Measurements from ENCODE around the gene SLC6A6.

Gene SLC6A6

DNA sequence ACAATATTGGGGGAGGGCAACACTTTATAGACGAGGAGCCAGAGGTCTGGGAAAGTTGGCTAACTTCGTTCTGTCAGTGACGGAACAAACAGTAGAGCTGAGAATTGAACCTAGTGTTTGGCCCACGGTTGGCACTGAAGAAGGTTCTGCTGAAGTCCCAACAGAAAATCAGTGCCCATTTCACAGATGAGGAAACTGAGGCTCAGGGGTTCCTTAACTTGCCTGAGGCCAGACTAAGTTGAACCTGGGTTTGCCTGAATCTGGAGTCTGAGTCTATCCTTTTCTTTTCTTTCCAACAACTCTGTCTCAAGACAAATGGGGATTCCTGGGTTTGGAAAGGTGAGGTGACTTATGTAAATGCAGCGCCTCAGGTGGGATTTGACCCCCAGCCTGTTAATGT, 55.1 kb downstream of the SLC6A6 start:
- no peak for DNase-seq

DNA sequence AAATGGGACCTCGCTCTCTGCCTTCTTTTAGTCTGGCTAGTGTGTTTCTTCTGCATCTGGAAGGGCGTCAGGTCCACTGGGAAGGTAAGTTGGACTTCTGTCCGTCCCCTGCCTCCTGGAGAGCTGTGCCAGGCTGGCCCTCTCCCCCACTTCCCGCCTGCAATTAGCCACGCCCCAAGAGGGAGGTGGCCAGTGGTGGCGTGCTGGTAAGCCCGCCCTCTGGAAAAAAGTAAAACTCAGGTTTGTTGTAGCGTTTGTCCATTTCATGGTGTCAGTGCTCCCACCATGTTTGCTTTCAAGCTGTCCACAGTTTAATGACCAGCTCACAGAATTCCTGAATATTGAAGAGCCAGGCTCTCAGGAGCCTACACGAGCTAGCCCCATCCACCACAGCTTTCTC, 55.6 kb downstream of the SLC6A6 start:
- no peak for DNase-seq

DNA sequence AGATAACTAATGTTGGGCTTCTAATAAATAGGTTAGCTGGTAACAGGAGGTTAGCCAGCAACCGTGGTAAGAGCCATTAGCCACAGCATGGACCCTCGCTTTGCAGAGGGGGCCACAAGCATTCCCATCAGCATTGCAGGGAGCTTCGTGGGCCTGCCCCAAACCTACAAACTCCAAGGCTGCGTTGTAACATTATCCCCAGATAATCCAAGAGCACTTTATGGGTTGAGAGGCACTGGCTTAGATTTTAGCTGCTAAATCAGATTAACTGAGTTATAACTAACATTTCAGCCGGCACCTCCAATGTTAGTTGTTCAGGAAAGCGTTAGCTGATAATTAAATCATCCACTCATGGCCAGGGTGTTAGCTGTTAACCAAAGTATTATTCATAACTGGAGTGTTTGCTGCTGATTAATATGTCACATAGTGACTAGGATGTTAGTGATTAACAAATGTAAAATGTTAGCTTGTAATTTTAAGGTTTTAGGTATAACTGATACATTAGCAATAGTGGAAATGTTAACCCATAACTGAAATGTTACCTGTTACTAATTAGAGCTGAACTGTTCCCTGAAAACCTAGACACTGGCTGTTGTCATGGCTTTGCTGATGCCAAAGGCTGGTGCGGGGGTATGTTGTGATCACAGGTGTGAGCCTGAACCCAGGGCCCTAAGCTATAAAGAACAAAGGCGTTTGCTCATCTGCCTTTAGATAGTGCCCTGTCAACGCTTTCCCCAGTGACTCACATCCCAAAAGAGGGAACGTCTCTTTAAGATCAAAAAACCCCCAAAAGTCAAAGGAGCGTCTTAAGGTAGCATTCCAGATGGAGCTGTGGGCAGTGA, 56.2 kb downstream of the SLC6A6 start:
- DNase-seq, result no peak

DNA sequence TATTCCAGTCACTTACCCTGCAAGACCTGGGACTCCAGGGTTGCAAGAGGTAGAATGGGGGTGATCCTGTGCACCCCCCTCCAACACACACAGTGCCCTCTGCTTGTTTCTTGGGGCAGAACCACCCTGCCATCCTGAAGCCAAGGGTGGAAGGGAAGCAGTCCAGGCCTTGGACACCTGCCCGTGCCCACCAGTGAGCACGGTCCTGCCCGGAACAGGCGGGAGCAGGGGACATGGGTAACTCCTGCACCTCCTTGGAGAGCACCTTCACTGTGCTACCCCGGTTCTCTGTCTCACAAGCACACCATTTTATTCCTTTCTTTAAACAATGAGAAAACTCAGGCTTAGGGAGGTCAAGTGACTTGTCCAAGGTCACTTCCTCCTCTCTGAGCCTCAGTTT, 57.0 kb downstream of the SLC6A6 start:
- DNase-seq, result no peak

DNA sequence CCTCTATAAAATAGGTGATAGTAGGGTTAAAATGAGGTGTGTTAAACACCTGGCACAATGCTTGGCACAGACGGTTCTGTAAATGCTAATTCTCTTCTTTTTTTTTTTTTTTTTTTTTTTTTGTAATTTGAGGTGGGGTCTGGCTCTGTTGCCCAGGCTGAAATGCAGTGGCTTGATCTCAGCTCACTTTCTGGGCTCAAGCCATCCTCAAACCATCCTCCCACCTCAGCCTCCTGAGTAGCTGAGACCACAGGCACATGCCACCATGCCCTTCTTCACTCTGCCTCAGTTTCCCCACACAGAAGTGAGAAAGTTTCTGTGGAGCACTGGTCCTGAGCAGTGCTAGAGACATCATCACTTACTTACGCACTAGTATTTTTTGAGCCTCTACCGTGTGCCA, 57.4 kb downstream of the SLC6A6 start:
- DNase-seq, result no peak

DNA sequence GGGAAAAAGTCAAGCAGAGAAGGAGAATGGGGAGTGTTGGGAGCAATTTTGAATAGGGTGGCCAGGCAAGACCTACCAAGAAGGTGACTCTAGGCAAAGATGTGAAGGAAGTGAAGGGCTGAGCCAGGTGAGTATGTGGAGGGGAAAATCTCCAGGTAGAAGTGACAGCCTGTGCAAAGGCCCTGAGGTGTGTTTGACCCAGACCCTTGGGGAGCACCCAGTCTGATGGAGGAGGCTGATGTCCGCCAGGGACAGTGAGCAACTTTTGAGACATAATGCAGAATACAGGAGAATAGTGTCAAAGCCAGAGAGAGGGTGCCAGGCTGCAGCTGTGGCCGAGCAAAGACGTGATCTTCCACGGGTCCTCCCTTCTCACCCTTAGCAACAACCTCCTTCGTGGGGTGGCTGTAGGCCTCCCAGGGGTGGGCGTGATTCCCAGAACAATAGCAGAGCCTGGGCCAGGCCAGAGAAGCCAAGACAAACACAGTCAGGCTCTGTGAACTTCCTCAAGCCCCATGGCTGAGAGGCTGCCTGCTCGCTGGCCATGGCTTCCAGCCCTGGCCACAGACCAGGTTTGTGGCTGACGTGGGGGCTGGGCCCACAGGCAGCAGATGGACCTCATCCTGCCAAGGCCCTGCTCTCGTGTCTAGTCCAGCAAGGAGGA, 58.1 kb downstream of the SLC6A6 start:
- no peak for DNase-seq

DNA sequence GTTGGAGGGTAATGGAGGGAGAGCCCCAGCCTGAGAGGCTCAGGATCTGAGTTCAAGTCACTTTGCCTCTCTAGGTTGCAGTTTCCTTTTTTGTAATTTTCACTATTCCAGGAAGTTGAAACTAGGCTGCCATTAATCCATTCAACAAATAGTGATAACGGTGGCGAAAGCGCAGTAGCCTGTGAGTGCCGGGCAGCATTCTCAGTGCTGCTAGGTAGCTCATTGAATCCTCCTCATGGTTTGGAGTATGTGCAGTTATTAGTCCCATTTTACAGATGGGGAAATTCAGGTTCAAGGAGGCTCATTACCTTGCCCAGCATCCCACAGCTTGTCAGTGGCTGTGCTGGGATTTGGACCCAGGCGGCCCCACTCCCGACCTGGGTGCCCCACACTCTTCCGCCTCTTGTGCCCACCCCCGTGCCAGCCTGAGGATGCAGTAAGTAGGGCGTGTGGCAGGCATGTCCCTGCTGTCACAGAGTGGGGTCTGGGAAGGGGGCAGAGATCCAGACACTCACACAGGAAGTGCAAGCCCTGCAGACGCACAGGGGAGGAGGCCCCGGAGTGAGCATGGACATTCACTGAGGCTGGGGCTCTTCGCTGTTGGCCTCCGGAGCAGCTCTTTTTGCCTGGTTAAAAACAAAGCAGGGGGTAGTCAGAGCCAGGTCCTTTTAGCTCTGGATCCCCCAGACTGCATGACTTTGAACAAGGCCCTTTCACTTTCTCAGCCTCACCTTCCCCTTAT, 58.8 kb downstream of the SLC6A6 start:
- no peak for DNase-seq

DNA sequence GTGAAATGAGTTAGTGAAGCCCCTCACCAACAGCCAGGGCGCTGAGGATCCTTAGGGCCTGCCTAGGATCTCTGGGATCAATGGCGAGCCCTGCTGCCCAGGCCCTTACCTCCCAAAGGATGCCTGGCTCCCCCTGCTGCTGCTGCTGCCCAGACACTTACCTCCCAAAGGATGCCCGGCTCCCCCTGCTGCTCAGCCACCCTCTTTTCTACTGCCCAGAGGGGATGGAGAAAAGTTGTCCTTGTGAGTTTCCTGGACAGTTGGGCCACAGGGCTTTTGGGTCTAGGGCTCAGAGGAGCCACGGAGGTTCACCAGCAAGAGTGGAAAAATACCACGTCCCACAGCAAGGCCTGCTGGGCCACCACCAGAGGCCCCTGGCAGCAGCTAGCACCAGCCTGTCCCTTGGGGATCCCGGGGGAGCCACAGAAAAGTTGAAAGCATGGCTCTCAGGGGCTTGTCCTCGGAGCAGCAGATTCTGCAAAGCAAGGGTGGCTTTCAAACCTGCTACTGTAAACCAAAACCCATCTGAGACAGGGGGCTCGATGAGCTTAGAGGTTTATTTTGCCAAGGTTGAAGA, 59.4 kb downstream of the SLC6A6 start:
- DNase-seq, result peak; percentile 11

DNA sequence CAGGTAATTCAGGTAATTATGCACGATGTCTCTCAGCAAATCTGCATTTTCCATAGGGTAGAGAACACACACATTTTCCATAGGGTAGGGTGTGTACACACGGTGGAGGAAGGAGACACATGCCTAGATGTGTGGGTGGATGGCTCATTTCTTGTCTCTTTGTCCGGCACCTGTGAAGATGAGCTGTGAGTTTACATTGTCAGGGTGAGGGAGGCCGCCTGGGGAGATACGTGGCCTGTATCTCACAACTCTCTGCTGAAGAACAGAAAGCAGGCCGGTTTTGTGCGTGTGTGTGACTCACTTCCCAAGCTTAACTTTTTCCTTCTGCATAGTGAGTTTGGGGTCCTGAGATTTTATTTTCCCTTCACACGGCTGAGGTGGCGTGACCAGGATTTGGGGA, 60.3 kb downstream of the SLC6A6 start:
- no peak for DNase-seq

DNA sequence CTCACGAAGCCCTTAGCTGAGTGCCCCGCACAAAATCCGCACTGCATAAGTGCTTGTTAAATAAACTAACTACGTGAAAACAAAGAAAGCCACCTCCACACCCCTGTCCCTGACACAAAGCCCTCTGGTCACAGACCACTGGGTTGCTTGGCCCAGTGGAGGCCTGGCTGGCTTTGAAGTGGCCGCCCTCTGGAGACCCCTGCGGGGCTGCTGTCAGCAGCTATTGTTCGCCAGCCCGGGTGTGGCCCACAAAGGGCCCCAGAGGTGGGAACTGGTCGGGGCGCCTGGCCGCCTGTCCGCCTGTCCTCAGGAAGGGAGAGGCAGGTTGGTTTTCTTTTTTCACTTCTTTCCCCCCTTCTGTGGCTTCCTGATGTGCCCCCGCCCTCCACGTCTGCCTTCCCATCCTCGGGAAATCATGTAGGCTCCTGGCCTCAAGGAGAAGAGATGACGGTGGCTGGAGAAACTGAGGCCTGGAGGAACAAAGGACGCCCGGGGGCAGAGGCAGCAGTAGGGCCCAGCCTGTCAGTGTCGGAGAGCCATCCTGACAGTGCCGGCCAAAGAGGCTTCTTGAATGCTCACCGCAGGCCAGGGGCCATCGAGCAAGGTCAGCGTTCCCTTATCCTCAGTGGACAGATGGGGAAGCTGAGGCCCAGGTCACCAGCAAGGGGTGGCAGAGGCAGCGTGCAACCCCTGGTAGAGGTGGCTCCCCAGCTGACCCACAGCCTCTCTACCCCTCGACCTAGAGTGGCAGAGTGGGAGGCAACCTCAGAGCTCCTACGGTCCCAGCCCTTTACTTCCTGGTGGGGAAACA, 61.1 kb downstream of the SLC6A6 start:
- DNase-seq, result peak; percentile 14

DNA sequence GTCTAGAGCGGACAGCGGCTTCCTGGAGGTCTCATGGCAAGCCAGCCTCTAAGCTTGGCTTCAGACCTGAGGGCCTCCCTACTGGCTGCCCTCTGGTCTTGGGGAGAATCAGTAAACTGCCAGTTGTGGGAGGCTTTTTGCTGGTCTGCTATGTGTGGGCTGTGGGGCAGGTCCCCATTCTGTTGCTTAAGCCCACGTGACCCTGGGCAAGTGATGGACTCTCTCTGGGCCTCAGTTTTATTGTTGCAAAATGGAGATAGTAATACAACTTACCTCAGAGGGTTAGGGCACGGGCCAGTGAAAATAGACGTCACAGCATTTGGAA, 61.7 kb downstream of the SLC6A6 start:
- no peak for DNase-seq

DNA sequence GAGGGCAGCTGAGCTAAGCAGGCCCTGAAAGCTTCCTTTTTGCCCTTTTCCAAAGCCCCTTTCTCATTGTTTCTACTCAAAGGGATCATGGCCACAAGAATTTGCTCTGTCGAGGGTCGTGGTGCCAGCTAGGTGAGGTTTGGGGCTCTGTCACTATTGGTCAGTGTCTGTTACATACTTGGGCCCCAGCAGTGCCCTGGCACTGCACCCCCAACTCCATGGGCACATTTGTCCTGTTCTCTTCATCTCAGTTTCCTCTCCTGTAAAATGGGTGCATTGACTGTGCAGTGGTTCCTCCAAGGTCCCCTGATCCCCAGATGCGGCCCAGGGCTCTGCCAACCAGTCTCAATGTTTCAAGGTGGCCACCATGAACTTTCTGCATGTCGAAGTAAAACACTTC, 62.1 kb downstream of the SLC6A6 start:
- no peak for DNase-seq

DNA sequence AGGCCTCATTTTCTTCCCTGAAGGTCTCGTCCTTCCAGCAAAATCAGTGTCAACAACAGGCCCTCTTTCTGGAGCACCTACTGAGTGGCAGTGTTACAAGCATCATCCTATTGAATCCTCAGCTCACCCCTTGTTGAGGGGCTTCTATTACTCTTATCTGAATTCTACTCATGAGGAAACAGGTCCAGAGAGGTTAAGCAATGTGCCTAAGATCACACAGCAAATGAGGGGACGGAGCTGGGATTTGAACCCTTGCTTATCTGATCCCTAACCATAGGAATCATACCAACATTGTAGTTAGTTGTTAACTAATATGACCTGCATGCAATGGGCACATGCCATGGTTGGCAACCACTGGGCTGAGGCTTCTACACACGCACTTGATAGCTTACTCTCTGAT, 63.0 kb downstream of the SLC6A6 start:
- no peak for DNase-seq

DNA sequence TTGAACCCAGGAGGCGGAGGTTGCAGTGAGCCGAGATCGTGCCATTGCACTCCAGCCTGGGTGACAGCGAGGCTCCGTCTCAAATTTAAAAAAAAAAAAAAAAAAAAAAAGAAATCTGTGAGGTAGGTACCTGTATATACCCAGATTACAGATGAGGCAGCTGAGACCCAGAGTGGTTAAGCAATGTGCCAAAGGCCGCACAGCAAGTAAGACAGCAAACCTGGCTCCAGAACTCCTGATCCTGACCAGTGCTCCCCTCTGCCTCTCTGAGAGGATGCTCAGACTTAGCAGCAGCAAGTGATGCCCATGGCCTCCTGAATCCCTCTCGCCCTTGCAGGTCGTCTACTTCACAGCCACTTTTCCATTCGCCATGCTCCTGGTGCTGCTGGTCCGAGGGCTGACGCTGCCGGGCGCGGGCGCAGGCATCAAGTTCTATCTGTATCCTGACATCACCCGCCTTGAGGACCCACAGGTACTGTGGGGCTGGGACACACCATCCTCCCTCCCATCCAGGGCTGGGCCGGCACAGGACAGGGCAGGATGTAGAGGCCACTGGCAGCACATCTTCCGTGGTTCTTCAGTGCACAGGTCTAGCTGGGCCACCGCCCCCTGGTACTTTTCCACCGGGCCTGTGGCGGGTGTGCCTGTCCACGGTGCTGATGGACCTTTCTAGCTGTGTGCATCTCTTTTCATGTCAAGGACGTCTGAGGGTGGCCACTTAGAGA, 63.9 kb downstream of the SLC6A6 start:
- no peak for DNase-seq

DNA sequence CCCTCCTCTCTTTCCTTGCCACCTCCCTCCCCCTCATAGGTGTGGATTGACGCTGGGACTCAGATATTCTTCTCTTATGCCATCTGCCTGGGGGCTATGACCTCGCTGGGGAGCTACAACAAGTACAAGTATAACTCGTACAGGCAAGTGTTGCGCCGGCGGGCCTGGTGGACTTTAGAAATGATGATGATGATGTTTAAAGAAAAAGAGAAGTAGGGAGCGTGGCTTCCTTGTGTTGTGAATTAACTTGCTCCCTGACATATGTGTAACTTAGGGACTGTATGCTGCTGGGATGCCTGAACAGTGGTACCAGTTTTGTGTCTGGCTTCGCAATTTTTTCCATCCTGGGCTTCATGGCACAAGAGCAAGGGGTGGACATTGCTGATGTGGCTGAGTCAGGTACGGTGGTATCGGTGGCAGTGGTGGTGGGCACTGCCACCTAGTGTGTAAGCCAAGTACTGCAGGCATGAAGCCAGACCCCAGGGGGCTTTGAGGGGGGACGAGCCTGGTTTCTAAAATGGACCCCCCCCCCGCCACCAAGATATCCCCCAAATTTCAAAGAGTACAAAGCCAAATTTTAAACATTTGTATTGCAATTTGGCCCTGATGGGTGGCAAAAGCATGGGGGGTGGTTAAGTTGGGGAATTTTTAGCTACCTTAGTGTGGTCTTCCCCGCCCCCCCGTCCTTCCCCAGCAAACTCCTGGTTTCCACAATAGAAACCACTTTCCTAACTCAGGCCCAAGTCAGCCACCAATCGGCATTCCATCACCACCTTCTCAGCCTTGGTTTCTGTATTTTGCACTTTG, 65.6 kb downstream of the SLC6A6 start:
- peak; percentile 3 for DNase-seq

DNA sequence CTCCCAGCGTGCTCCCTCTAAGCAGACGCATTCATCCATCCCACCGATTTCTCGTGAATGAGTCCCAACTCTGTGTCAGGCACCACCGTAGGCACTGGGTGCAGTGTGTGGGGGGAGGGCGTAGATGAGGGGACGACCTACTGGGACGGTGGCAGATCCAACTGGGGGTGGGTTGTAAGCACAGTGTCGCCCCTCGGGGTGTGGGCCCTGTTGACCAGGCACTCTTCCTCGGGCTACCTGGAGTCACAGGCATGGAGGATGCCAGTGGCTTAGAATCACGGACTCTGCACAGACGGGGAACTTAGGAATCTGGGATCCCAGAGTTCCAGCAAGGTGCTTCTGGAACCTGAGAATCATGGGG, 66.2 kb downstream of the SLC6A6 start:
- no peak for DNase-seq

DNA sequence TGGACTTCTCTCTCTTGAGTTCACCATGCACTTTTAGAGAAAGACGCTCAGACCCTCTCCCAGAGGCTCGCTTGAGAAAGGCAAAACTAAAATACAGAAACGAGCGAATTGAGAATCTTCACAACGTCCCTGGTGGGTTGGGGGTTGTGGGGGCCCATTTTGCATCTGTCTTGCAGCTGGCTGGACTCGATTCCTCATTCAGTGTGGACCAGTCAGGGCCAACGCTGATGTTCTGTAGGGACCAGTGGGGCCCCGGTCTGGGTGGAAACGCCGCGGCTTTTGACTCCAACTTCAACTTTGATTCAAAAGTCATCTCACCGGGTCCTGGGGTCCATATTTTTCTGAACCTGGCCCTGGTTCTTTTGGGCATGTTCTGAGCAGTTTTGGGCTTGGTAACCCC, 68.1 kb downstream of the SLC6A6 start:
- DNase-seq, result no peak

DNA sequence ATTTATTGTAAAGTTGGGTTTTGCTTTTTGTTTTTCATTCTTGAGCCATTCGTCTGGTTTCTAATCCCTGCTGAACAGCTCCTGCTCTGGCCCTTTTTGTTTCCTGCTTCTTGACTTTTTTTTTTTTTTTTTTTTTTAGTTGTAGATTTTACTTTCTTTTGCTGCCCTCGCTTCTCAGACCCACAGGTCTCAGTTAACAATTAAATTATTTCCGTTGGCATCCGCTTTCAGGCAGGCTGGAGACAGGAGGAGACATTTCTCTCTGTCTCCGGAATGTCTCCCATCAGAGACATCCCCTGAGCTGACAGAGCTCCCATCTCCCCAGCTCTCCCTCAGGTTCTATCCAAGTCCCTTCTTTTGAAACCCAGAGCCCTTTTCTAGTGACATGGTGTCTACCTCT, 68.6 kb downstream of the SLC6A6 start:
- no peak for DNase-seq

DNA sequence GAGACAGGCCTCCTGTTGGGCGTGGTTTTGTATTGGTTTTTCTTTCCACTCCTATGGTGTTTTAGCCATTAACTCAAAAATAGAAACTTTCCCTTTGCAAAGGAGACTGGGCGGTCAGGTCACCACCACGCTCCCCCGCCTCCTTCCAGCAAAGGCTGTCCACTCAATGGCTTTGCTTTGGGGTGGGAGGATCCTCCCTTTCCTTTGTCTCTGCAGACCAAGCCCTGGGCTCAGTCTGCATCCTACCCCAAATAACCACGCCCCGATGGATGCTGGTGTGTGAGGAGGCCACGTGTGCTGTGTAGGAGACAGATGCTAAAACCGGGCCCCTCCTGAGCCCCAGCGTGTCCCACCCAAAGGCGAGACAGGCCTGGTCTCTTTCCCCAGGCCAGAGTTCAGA, 69.3 kb downstream of the SLC6A6 start:
- no peak for DNase-seq

DNA sequence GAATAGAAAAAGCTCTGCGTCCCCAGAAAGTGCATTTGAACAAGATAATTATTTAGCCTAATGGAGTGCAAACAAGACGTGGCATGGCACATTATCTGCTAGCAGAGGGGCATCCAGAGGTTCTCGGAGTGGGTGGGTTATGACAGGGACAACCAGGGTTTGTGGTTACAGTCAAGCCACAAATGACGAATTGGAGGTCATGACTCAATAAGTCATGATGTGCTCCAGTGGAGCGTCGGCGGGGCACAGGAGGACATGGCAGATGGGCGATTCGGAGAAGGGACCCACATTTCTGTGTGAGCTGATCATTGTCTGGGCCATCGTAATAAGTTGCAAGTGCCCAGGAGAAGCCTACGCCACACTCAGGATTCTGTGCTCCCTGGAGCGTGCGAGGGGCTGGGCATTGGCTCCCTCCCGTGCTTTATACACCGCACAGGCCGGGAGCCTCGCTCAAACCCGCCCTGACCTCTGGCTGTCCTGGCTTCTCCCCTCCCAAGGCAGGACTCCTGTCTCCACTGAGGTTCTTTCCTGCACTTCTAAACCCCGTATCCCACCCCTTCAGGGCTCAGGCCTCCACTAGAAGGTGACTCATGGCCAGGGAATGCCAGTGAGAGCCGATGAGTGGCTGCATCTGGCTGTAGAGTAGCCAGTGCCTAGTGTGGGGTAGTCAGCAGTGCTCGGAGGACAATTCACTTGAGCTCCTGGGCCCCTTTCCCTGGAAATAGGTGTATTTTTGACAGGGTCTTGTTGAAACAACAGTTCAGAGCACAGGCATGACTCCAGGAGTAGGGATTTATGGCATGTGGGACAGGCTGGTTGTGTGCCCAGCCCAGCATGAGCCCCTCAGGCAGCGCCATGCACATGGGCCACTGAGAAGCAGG, 70.3 kb downstream of the SLC6A6 start:
- DNase-seq, result no peak
